HG03439 (cell line): ENCODE measurements around the gene CGNL1.

Experiments
- ATAC-seq: cut with Tn5 transposase; IDR thresholded peaks from one replicate; pipeline ENCODE4 v1.9.1; 2021; ENCODE audit warnings: mild to moderate bottlenecking, moderate library complexity; ENCODE audit not compliant: unreplicated experiment

Gene CGNL1

DNA sequence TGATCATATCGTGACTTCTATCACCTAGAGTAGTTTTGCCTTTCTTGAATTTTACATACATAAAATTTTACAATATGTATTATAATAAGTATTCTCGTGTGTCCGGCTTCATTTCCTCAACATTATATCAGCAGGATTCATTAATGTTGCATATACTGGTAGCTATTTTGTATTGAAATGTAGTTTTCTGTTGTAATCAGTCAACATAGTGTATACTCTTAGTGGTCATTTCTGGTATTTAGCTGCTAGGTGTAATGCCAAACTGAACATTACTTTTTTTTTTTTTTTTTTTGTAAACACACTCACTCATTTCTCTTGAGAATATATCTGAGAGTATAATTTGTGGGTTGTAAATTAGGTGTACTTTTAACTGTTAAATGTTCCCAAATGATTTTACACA, 70.1 kb downstream of the CGNL1 start:
- no peak for ATAC-seq

DNA sequence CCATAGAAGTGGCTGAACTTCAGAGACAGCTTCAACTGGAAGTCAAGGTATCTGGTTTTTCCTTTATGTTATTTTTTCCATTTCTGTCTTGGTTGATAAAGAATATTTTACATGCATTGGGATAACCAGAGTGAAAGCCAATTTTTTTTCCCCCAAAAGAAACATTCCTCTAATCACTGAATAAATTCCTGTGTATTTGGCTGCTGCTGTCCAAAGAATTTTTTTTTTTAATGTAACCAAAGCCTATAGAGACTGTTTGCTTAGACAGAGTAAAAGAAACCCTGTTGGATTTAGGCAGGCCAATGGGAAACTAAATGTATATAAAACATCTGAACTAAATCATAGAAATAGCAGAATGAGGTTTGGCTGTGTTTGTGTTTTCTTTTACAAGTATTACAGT, 75.2 kb downstream of the CGNL1 start:
- ATAC-seq = no peak

DNA sequence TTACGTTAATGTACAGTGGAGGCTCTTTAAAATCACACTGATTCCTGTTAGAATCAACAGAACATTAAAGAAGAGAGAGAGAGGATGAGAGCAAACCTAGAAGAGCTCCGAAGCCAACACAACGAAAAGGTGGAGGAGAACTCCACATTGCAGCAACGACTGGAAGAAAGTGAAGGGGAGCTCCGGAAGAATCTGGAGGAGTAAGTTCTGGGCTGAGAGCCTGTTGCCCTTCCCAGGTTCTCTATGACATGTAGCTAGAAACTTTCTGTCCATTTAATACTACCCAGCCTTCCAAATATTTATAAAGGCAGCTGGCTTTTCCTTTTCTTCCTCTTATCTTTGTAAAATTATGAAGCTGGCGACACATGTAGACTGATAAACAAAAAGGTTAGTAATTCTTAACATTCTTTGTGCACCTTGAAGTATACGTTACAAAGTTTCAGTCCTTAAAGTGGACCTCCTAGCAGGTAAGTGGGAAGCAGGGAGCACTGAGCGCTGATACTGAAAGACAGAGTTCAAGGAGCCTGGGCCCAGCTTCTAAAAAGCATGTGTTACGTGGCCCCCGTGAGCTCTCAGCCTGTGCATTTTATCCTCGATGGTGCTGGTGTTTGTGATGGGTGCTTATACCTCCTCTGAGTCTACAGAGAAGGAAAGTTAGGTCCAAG, 75.9 kb downstream of the CGNL1 start:
- no peak for ATAC-seq

DNA sequence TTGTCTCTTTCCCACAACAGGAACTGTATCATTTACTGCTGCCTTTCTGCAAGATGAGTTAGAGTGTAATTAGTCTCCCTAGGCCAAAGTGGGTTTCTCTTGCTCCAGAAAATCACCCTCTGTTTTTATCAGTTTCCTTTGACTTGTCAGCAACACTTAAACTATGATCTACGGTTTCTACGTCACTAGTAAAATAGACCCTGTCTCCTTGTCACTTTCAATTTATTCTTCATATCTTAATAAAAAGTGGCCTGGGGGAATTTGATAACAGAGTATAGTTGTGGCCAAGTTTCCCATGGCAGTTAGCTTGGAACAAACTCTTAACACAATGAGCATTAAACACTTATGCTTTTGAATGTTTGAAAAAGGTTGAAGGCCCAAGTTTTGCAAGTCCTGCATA, 79.6 kb downstream of the CGNL1 start:
- ATAC-seq = no peak

DNA sequence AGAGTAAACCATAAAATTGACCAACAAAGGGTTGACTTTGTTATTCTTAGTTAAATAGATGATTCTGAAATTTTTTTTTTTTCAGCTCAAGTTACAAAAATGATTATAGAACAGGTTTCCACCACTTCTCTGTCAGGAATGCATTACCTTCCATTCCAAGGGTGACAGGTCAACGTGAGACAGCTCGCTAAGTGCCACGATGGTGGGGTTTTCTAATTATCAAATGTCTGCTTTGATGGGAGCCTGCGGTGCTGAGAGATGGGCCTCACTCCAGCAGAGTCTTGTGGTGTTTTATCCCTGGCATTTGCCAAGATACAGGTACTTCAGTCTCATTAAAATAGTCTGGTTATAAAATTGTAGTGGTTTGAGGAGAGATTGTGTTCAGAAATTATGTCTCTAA, 80.3 kb downstream of the CGNL1 start:
- no peak for ATAC-seq

DNA sequence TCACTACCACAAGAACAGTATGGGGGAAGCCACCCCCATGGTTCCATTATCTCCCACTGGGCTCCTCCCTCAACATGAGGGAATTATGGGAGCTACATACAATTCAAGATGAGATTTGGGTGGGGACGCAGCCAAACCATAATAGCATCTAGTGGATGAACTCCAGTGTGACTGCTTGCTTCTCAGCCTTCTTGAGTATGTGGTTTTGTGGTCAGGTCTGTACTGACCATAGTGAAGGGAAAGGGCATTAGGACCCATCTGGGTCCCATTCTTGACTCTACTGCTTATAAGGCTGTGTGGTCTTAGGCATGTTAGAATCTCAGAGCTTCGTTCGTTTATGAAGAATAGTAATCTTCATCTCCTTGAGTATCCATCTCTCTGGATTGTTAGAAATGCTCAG, 81.4 kb downstream of the CGNL1 start:
- no peak for ATAC-seq

DNA sequence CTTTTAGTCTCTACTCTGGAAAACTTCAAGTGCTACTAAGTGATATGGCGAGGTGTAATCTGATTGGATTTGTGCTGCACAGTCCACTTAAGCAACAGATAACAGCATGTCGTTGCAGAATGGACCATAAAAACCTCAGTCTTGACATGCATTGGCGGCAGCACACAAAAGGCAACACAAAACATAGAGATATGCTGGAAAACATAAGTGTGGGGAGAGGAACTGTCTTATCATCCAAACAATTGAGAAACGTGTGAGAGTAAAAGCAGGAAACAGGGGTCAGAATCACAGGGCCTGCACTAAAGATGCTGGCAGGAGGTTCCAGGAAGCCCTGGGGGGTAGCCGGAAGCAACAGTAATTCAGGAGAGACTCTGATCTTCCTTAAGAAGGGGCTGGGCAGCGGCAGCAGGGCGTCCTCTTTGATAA, 82.1 kb downstream of the CGNL1 start:
- ATAC-seq = no peak

DNA sequence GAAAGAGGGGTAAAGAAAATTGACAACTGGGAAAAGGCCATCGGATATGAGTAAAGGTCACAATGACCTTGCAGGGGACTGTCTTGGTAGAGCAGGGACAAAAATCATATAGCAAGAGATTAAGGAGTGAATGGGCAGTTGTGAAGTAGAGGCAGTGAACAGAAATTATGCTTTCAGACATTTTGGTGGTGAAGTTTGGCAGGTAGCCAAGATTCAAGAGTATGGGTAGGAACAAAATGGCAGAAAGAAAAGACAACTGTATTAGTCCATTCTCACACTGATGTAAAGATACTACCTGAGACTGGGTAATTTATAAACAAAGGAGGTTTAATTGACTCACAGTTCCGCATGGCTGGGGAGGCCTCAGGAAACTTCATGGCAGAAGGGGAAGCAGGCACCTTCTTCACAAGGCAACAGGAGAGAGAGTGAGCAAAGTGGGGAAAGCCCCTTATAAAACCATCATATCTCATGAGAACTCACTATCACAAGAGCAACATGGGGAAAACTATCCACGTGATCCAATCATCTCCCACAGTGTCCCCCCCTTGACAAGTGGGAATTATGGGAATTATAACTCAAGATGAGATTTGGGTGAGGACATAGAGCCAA, 84.0 kb downstream of the CGNL1 start:
- ATAC-seq = no peak

DNA sequence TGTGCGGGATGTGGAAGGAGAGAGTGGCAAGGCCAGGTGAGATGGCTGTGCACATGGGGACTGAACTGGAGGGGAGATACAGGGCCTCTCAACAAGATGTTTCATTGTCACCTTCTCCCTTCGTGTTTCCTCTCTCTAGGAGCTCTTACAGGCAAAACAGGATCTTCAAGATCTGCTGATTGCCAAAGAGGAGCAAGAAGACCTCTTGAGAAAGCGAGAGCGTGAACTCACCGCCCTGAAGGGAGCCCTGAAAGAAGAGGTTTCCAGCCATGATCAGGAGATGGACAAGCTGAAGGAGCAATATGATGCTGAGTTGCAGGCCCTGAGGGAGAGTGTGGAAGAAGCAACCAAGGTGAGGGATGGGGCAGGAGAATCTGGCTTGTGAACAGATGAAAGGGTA, 85.2 kb downstream of the CGNL1 start:
- ATAC-seq = no peak

DNA sequence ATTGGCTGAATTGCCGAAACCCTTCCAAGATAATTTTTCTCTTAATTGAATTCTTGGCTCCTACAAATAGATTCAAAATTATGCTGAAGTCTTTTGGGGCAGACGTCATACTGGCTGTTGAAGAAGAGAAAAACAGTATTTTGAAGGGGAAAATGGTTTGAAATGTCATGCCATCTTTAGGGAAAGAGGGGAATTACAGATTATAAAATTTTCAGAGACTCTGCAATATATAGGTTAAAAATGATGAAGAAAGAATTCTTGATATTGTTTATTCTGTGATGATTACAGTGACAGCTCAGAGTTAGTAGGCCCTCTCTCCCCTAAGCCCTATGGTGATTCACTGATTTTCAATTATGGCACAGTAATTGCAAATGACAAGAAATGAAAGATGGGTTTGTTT, 86.1 kb downstream of the CGNL1 start:
- no peak for ATAC-seq

DNA sequence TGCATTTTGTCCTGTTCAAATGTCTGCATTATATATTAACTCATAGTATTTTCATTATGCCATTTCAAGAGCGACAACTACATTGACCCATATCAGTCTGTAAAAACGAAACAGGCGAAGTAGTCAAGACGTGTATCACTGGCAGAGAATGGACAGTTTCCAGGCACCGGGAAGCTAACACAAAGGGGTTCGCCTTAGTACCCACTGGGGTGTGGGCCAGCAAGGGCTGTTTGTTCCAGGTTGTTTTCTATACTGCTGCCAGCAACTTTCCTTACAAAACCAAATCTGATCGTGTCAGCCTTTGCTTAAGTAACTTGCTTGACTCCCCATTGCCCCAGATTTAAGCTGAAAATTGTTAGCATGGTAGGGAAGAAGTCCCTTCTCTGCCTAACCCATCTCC, 87.1 kb downstream of the CGNL1 start:
- no peak for ATAC-seq

DNA sequence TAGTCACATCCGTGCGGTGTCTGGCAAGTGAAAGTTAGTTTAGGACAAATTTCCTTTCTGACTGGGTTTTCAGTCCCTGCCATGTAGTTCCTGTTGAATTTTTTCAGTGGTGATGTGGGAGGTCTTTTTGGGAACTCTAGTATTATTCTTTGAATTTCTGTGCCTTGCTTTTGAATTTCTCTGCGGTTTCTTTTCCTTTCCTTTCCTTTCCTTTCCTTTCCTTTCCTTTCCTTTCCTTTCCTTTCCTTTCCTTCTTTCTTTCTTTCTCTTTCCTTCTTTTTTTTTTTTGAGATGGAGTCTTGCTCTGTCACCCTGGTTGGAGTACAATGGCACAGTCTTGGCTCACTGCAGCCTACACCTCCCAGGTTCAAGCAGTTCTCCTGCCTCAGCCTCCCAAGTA, 88.2 kb downstream of the CGNL1 start:
- ATAC-seq = no peak

DNA sequence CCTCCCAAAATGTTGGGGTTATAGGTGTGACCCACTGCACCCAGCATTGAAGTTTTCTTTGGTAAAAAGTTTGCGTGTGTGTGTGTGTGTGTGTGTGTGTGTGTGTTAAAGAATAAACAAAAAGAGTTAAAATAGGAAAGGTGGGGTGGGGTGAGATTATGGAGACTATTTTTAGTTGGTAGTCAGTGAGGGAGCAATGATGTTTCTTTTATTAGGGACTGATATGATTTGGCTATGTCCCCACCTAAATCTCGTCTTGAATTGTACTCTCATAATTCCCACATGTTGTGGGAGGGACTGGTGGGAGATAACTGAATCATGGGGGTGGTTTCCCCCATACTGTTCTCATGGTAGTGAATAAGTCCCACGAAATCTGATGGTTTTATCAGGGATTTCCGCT, 92.2 kb downstream of the CGNL1 start:
- no peak for ATAC-seq

DNA sequence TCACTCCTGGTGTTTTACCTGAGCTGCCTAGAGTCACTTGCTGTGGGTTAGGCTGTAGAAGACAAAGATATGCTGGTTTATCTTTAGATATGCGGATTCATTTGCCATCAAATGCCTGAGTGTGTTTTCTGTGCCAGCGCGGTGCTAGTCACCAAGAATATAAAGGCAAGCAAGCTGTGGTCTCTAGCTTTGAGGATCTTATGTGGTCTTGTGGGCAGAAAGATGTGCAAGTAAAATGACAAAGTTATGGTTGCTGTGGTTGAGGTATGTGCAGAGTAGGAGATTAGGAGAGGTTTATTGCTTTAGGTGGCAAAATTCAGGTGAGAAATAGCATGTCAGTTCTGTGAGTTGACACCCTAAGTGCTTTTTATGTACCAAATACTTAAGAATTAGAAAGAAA, 94.2 kb downstream of the CGNL1 start:
- ATAC-seq = no peak

DNA sequence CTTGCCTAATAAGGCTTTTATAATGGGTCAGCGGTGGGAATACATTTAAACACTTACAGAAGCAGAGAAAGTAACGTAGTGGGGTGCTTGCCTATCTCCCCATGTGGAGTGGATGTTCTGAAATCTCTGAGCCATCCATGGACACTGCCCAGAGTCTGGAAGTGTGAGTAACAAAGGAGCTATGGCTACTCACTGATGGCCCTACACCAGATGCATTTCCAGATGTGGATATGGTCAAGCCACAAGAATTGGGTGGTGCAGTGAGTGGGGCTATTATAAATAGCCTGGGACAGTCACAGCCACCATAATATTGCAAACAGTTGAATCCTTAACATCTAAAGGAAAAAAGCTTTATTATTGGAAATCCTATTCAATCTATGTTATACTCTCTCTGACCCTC, 96.6 kb downstream of the CGNL1 start:
- ATAC-seq = no peak

DNA sequence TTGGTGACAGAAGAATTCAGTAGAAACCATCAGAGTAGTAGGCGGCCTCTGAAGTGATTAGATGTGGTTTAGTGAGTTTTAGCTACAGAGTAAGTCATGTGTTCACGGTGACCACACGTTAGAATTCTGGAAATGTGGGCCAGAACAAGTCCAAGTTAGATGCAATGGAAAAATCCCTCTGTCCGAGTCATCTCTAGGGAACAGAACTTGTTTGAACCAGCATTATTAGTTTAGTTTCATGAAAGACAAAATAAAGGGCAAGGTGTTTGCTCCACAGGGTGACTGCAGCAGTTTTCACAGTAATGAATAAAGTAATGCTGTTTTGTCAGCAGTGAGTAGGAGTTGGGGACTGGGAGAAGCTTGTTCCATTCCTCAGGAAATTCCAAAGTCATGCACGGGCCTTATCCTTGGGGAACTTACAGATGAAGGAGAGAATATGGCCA, 100.2 kb downstream of the CGNL1 start:
- ATAC-seq = no peak

DNA sequence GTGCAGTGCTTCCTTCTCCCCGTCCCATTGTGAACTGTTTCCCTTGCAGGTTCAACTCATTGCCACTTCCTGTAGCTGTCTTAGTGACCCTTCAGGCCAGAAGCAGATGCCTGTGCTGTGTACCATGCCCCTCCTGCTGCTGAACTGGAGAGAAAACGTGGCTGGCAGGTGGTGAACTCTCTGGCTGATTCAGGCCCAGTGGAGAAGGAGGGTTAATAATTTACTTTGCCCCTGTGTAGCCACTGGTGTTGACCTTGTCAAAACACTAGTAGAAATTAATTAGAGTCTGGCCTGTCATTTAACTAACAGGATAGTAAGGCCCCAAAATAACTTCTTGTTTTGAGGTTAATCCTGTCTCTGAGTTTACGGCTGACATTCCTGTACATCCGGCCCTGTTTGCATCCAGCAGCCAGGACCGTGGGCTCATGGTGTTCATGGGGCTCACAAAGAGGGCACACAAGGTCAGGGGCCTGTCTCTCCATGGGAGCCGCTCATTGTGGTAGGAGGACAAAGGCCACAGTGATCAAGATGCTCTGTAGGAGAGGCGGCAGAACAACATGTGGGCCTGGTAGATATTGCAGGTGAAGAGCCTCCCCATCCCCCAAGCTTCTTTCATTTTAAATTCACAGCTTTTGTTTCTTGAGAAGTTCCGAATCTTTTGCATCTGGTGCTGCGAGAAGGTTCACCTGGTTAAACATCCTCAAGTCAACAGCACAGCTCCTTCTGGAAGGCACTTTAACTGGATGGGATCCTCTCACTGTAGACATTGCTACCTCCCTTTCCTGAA, 101.6 kb downstream of the CGNL1 start:
- no peak for ATAC-seq

DNA sequence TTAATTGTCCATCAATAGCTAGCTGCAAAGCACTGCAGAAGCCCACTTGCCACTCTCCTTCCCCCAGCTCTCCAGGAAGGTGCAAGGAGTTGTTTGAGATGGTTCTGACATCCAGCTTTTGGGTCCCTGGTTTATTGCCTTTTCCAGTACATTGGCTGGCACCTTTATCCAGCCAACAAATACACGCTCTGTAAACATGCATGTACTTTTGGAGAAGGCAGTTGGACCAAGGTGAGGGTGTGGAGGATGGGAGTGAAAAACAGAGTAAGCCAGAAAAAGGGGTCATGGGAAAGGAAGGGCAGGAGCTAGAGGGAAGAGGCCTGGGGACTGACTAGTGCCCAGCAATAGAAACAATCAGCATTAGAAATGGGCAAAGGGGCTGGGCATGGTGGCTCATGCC, 102.7 kb downstream of the CGNL1 start:
- ATAC-seq = no peak

DNA sequence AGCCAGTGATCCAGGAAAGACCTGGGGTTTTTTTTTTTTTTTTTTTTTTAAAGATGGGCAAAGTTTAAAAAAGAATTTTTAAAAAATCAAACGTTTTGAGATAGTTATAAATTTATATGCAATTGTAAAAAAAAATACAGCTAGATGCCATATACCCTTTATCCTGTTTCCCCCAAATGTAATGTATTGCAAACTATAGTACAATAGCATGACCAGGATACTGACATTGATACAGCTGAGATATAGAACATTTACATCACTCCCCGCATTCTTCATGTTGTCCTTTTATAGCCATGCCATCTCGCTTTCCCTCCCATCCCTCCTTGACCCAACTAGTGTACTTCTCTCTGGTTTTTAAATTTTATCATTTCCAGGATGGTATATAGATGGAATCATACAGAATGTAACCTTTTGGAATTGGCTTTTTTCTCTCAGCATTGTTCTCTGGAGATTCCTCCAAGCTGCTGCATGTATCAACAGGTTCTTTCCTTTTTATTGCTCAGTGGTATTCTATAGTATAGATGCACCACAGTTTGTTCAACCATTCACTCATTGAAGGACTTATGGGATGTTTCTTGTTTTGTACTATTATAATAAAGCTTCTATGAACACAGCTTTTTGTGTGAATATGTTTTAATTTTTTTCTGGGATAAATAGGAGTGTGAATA, 104.9 kb downstream of the CGNL1 start:
- ATAC-seq = no peak

DNA sequence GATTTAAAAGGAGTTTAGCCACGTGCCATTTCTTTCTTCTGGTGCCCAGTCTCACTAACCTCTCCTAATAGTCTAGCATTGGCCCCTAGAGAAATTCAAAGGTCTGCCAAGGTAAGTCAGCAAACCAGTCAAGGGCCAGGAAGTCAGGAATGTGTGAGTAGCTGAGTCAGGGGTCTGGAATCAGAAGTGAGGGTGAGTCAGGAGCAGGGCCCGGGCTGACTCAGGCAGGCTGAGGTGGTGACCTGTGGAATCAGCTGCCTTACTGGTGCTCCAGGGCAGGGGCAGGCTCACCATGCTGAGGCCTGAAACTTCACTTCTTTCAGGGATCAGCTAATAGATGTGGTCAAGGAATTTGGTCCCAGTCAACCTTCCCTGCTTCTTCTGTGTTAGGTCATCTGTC, 109.6 kb downstream of the CGNL1 start:
- no peak for ATAC-seq

DNA sequence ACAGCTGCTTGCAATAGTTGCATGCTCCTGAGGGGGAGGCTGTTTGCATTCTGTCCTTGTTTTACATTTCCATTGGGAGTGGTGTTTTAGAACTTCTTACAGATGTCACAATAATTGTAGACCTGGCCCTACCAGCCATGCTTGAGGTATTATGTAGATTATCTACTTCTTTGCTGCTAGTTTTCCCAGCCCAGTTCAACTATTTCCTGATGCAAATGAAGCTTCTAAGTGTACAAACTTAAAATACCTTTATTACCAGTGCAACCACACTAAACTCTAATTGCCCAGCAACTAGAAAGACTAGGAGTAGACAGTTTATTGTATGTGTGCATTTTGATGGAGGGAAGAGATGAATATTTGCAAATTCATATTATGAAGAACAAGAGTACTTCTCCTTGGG, 110.5 kb downstream of the CGNL1 start:
- no peak for ATAC-seq

DNA sequence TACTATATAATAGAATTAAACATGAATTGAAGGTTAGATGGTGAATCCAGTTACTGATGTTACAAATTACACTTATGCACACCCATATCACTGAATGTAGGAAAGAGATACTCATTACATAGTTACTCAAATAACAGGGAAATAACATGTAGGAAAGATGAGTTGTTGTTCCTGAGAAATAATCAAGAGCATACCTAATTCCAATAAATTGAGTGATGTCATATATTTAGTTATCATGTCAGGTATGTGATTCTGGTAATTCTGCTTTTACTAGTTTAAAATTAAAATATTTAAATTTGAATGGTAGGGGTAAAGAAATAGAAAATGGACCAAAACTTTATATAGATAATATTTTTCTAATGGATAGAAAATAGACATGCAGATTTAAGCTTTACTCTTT, 112.8 kb downstream of the CGNL1 start:
- ATAC-seq = no peak
